AG09319 (cell line): ENCODE measurements around the gene SNRNP40.

Experiments used
- DNase-seq: peaks from one replicate; pipeline ENCODE4 v3.0.0-alpha.2; 2010; ENCODE audit warnings: low read depth; ENCODE audit errors: extremely low read depth
- CTCF ChIP-seq: IDR thresholded peaks from 2 replicates; pipeline ENCODE4 v1.5.1; 2011; ENCODE audit warnings: low read depth, mild to moderate bottlenecking, inconsistent platforms, low read length, moderate library complexity

The SNRNP40 gene

GRCh38 chr1:31239653-31240241, 56.8 kb downstream of the SNRNP40 start, which contains the start of gene NKAIN1:
Gene NKAIN1 (minus strand): TSS chr1:31239887. CDS start chr1:31239547, 340 bp downstream.
- TF ChIP-seq CTCF: no peak
- no peak for DNase-seq

- no peak for DNase-seq
- no peak for TF ChIP-seq CTCF
These were observed 57.5 kb downstream of the SNRNP40 start for GRCh38 chr1:31238986-31239613.

GRCh38 chr1:31238612-31238985, 58.0 kb downstream of the SNRNP40 start:
- TF ChIP-seq CTCF: no peak

GRCh38 chr1:31234870-31235269, 61.7 kb downstream of the SNRNP40 start:
- no peak for TF ChIP-seq CTCF

More at GRCh38 chr1:31238612-31238985, 58.0 kb downstream of the SNRNP40 start:
- DNase-seq: no peak

GRCh38 chr1:31234123-31234708, 62.4 kb downstream of the SNRNP40 start:
- TF ChIP-seq CTCF: no peak
- DNase-seq: no peak

More at GRCh38 chr1:31234870-31235269, 61.7 kb downstream of the SNRNP40 start:
- no peak for DNase-seq

GRCh38 chr1:31232689-31233088, 63.9 kb downstream of the SNRNP40 start:
- DNase-seq: no peak
- TF ChIP-seq CTCF: no peak

GRCh38 chr1:31231802-31232201, 64.8 kb downstream of the SNRNP40 start:
- DNase-seq: no peak
- TF ChIP-seq CTCF: no peak
